Tracheal epithelial cell (primary cell): ENCODE measurements around the gene MAPRE3. TPM values are rescaled to one million over a fixed set of nuclear protein-coding genes. Genes with fewer than 3 reads are reported as not detected.

Experiments used
- total RNA-seq: library from RNA; depleted of rRNA; stranded (reverse); fragments of >200 nt; gene quantifications from 2 replicates; pipeline ENCODE4 v1.2.1, GENCODE V29; 2014

Gene MAPRE3
- total RNA-seq = 1.7 and 2.4 TPM in 2 replicates

GRCh38 chr2:26970244-26970927 is at the start of gene MAPRE3:
Gene MAPRE3, plus strand, starts transcription at chr2:26970637. Its CDS starts 51,582 bp downstream, at chr2:27022219.

GRCh38 chr2:27032495-27033252 is 62.2 kb downstream of the MAPRE3 start, which contains the start of gene TMEM214:
Gene TMEM214, plus strand, starts transcription at chr2:27032965. Its CDS starts 51 bp downstream, at chr2:27033016.

GRCh38 chr2:27050996-27051901 is 80.8 kb downstream of the MAPRE3 start, which contains the start of gene AGBL5:
Gene AGBL5, plus strand, starts transcription at chr2:27051668. Its CDS starts 1,291 bp downstream, at chr2:27052959.

GRCh38 chr2:27071277-27071989 is 101.0 kb downstream of the MAPRE3 start, which contains the start of gene OST4:
Gene OST4, minus strand, starts transcription at chr2:27071654.

Other genes starting within 250 kb of the MAPRE3 start
- 25.6 and 34.5 TPM in 2 replicates for gene SLC35F6, start 206.4 kb upstream of the MAPRE3 start, total RNA-seq
- 4.8 TPM in 1 of 2 replicates, not detected in the other for gene CENPA, start 184.6 kb upstream of the MAPRE3 start, total RNA-seq
- gene DPYSL5, start 122.5 kb upstream of the MAPRE3 start, total RNA-seq = not detected in 2 replicates
- gene TMEM214, start 62.3 kb downstream of the MAPRE3 start, total RNA-seq = 7.9 and 15.4 TPM in 2 replicates
- 13.6 and 18.6 TPM in 2 replicates for gene AGBL5, start 81.0 kb downstream of the MAPRE3 start, total RNA-seq
- gene OST4, start 101.0 kb downstream of the MAPRE3 start, total RNA-seq = 308 and 345 TPM in 2 replicates
- gene EMILIN1, start 108.0 kb downstream of the MAPRE3 start, total RNA-seq = 0.21 and 0.24 TPM in 2 replicates
- gene KHK, start 116.1 kb downstream of the MAPRE3 start, total RNA-seq = 0.85 and 1.7 TPM in 2 replicates
- 8.7 TPM in 1 of 2 replicates, not detected in the other for gene CGREF1, start 148.5 kb downstream of the MAPRE3 start, total RNA-seq
- gene ABHD1, start 153.2 kb downstream of the MAPRE3 start, total RNA-seq = not detected in 2 replicates
- gene PREB, start 164.0 kb downstream of the MAPRE3 start, total RNA-seq = 35.0 and 43.6 TPM in 2 replicates
- gene PRR30, start 168.8 kb downstream of the MAPRE3 start, total RNA-seq = not detected in 2 replicates
- gene TCF23, start 178.4 kb downstream of the MAPRE3 start, total RNA-seq = not detected in 2 replicates
- gene ATRAID, start 241.4 kb downstream of the MAPRE3 start, total RNA-seq = 267 and 280 TPM in 2 replicates
- 26.9 and 34.7 TPM in 2 replicates for gene SLC5A6, start 241.6 kb downstream of the MAPRE3 start, total RNA-seq
- 30.3 and 36.4 TPM in 2 replicates for gene CAD, start 246.7 kb downstream of the MAPRE3 start, total RNA-seq